GM23248 (cell line): Measurements from ENCODE around the gene CD84.

Experiments used
- EZH2 ChIP-seq: fragments of 200-600 bp; sonication (generic); IDR thresholded peaks from 2 replicates; pipeline ENCODE4 v1.6.1; 2018; ENCODE audit warnings: antibody characterized with exemption, mild to moderate bottlenecking; ENCODE audit not compliant: insufficient read depth, poor library complexity, severe bottlenecking
- EZH2phosphoT487 ChIP-seq: fragments of 200-600 bp; sonication (generic); IDR thresholded peaks from 2 replicates; pipeline ENCODE4 v1.6.1; 2018; ENCODE audit warnings: antibody characterized with exemption, moderate library complexity, mild to moderate bottlenecking, low read depth; ENCODE audit not compliant: insufficient read depth

- no peak for TF ChIP-seq EZH2
- no peak for TF ChIP-seq EZH2phosphoT487
These were observed 32.4 kb downstream of the CD84 start for GRCh38 chr1:160546942-160547341.
